ENCODE measurements around the gene MRPL28. TPM values are rescaled to one million over a fixed set of nuclear protein-coding genes. Genes with fewer than 3 reads are reported as not detected.

MRPL28 gene
- total RNA-seq, 1 donor, result 55.4 TPM

DNA sequence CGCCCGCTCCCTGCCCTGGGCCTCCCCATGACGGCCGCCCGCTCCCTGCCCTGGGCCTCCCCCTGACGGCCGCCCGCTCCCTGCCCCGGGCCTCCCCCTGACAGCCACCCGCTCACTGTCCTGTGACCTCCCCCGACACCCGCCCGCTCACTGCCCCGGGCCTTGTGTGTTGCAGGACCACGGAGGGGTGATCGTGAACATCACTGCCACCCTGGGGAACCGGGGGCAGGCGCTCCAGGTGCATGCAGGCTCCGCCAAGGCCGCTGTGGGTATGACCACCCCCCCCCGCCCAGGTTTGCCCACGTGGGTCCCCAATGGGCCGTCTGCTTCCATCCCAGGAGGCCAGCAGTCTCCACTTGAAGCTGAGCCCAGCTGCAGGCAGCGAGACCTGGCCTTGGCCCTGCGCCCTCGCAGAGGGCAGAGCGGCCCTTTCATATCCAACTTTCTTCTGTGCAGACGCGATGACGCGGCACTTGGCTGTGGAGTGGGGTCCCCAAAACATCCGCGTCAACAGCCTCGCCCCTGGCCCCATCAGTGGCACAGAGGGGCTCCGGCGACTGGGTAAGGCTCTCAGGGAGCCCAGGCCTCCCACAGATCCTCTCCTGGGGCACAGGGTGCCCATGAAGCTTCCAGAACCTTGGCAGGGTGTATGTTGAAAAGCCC is 40.3 kb upstream of the MRPL28 start:
- Histone ChIP-seq H3K27me3 (ENCODE audit: insufficient read depth, low read length) (no peaks in the 10 kb centered on the region), H4K20me1 (ENCODE audit: insufficient read depth, low read length) (no peaks in the 10 kb centered on the region), H2AFZ (ENCODE audit: low read length) (no peak overlapping the region), H3K4me1 (ENCODE audit: insufficient read depth, low read length) (no peaks in the 10 kb centered on the region), H3K36me3 (ENCODE audit: insufficient read depth, low read length) (peaks cover 16% of the 10 kb centered on the region), H3K4me3 (ENCODE audit: insufficient read depth, low read length) (no peak overlapping the region), H3K9me3 (ENCODE audit: low read depth, low read length) (no peaks in the 10 kb centered on the region), H3K4me2 (ENCODE audit: insufficient read depth, low read length) (no peak overlapping the region), H3K79me2 (ENCODE audit: insufficient read depth, low read length) (no peaks in the 10 kb centered on the region), H3K27ac (ENCODE audit: low read depth, low read length) (no peak overlapping the region)
- no peak for DNase-seq (ENCODE audit: insufficient read length, low spot score, missing footprints)
- TF ChIP-seq, protein P1, sequence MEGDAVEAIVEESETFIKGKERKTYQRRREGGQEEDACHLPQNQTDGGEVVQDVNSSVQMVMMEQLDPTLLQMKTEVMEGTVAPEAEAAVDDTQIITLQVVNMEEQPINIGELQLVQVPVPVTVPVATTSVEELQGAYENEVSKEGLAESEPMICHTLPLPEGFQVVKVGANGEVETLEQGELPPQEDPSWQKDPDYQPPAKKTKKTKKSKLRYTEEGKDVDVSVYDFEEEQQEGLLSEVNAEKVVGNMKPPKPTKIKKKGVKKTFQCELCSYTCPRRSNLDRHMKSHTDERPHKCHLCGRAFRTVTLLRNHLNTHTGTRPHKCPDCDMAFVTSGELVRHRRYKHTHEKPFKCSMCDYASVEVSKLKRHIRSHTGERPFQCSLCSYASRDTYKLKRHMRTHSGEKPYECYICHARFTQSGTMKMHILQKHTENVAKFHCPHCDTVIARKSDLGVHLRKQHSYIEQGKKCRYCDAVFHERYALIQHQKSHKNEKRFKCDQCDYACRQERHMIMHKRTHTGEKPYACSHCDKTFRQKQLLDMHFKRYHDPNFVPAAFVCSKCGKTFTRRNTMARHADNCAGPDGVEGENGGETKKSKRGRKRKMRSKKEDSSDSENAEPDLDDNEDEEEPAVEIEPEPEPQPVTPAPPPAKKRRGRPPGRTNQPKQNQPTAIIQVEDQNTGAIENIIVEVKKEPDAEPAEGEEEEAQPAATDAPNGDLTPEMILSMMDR (IDR thresholded peaks at IDR 0.05; ENCODE audit: extremely low read depth, low read depth, low read length), result no peak

DNA sequence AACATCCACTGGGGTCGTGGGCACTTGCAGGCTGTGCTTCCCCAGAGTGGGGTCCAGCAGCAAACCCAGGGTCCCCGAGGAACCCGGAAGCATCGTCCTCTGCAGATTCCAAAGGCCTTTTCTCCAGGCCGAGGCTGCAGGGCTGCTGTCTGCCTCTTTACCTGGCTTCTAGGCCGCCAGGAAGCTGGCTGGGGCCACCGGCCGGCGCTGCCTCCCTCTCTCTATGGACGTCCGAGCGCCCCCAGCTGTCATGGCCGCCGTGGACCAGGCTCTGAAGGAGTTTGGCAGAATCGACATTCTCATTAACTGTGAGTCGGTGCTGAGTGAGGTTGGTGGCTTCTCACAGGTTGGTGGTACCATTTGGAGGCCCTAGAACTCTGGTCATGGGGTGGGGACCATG is 36.9 kb upstream of the MRPL28 start:
- Histone ChIP-seq H3K79me2 (ENCODE audit: insufficient read depth, low read length) (peaks cover 12% of the 10 kb centered on the region), H4K20me1 (ENCODE audit: insufficient read depth, low read length) (no peaks in the 10 kb centered on the region), H3K4me3 (ENCODE audit: insufficient read depth, low read length) (no peak overlapping the region), H2AFZ (ENCODE audit: low read length) (no peak overlapping the region), H3K9me3 (ENCODE audit: low read depth, low read length) (no peaks in the 10 kb centered on the region), H3K36me3 (ENCODE audit: insufficient read depth, low read length) (peaks cover 15% of the 10 kb centered on the region), H3K4me1 (ENCODE audit: insufficient read depth, low read length) (peaks cover 3% of the 10 kb centered on the region), H3K27ac (ENCODE audit: low read depth, low read length) (no peak overlapping the region), H3K4me2 (ENCODE audit: insufficient read depth, low read length) (no peak overlapping the region), H3K27me3 (ENCODE audit: insufficient read depth, low read length) (no peaks in the 10 kb centered on the region)
- peak; percentile 46 for DNase-seq (ENCODE audit: insufficient read length, low spot score, missing footprints)
- TF ChIP-seq, protein P1 (IDR thresholded peaks at IDR 0.05; ENCODE audit: extremely low read depth, low read depth, low read length), result no peak

DNA sequence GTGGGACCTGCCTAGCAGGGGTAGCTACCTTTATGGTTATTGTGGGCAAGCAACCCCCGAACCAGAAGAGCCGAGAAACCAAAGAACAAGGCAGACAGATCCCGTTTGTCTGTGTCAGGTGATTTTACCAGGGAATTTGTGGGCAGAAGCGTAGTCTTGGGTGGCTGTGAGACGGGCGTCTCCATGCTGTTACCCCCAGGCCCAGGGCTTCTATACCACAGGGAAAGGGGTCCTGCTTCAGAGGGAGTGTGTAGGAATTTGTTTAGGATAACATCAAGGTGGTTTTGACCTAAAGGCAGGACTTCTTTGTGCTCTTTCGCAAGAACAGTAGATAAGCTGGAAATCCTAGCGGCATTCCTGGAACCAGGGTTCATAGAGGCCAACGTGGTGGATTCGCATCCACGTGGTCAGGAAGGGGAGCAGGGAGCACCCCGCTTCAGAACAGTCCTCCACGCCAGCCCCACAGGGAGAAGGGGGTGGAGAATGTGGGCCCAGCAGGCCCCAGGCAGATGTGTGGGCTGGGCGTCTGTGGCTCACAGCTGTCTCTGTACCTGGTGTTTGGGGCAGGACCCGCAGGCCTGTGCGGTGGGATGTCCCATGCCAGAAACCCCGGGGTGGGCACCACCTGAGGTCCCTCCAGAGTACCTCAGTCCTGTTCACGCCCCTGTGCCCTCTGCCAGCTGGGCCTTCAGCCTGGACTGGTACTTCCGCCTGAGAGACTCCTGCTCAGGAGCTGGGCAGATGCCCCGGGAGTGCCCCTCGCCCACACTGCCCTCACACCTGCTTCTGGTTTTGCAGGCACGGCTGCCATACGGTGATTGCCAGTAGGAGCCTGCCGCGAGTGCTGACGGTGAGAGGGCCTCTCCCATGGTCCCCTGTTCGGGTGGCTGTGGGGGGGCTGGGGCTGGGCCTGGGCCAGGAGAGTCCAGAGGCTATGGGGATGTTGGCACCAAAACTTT is 35.5 kb upstream of the MRPL28 start:
- peaks cover 13% of the 10 kb centered on the region for H3K79me2 ChIP-seq (ENCODE audit: insufficient read depth, low read length)
- H3K4me3 ChIP-seq (ENCODE audit: insufficient read depth, low read length), result no peak overlapping the region
- no peaks in the 10 kb centered on the region for H3K27me3 ChIP-seq (ENCODE audit: insufficient read depth, low read length)
- TF ChIP-seq, protein P1 (IDR thresholded peaks at IDR 0.05; ENCODE audit: extremely low read depth, low read depth, low read length), result no peak
- no peak overlapping the region for H3K27ac ChIP-seq (ENCODE audit: low read depth, low read length)
- no peaks in the 10 kb centered on the region for H4K20me1 ChIP-seq (ENCODE audit: insufficient read depth, low read length)
- DNase-seq (ENCODE audit: insufficient read length, low spot score, missing footprints), result peak; percentile 71
- H3K4me1 ChIP-seq (ENCODE audit: insufficient read depth, low read length), result peaks cover 4% of the 10 kb centered on the region
- peaks cover 8% of the 10 kb centered on the region for H3K36me3 ChIP-seq (ENCODE audit: insufficient read depth, low read length)
- no peak overlapping the region for H2AFZ ChIP-seq (ENCODE audit: low read length)
- H3K9me3 ChIP-seq (ENCODE audit: low read depth, low read length), result no peaks in the 10 kb centered on the region
- H3K4me2 ChIP-seq (ENCODE audit: insufficient read depth, low read length), result no peak overlapping the region

DNA sequence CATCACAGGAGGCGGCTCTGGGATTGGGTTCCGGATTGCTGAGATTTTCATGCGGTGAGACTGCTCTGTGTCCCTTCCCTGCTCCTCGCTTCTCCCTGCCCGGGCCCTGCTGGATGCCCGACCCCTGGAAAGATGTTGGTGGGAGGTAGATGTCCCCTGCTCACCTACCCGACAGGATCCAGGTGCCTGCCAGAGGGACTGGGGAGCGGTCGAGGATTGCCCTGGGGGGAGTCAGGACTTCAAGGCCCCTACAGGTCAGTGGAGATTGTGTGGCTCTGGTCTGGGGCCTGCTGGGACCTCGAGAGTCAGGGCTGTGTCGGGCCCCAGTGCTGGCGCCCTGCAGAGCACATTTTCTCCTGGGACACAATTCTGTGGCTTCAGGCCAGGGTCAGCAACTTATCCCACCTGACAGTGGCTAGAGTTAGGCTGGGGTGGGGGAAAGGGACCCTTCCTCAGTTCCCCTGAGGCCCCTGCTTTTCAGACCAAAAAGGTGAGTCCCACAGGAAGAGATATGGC is 34.7 kb upstream of the MRPL28 start:
- no peaks in the 10 kb centered on the region for H3K27me3 ChIP-seq (ENCODE audit: insufficient read depth, low read length)
- no peak overlapping the region for H3K4me2 ChIP-seq (ENCODE audit: insufficient read depth, low read length)
- no peak overlapping the region for H3K4me3 ChIP-seq (ENCODE audit: insufficient read depth, low read length)
- DNase-seq (ENCODE audit: insufficient read length, low spot score, missing footprints), result peak; percentile 58
- H4K20me1 ChIP-seq (ENCODE audit: insufficient read depth, low read length), result no peaks in the 10 kb centered on the region
- no peaks in the 10 kb centered on the region for H3K9me3 ChIP-seq (ENCODE audit: low read depth, low read length)
- TF ChIP-seq, protein P1 (IDR thresholded peaks at IDR 0.05; ENCODE audit: extremely low read depth, low read depth, low read length), result no peak
- peaks cover 9% of the 10 kb centered on the region for H3K4me1 ChIP-seq (ENCODE audit: insufficient read depth, low read length)
- no peak overlapping the region for H2AFZ ChIP-seq (ENCODE audit: low read length)
- no peak overlapping the region for H3K27ac ChIP-seq (ENCODE audit: low read depth, low read length)
- H3K36me3 ChIP-seq (ENCODE audit: insufficient read depth, low read length), result peaks cover 12% of the 10 kb centered on the region
- peaks cover 17% of the 10 kb centered on the region for H3K79me2 ChIP-seq (ENCODE audit: insufficient read depth, low read length)

Measured in osteoblast (primary cell).